Activated CD4-positive, CD25-positive, alpha-beta regulatory T cell treated with anti-CD3 and anti-CD28 coated beads, Interleukin-2, amount 50 U/mL, for 16 hours (primary cell): ENCODE measurements around the gene TCP1.
"Not testable (repeated sequence)": the region's sequence is repeated elsewhere in the genome, so short reads cannot be mapped to it uniquely, and the experiment has no call there.

ENCODE experiments used
- DNase-seq: peaks from one replicate; pipeline ENCODE4 v3.0.0-alpha.2; 2020; ENCODE audit warnings: low read depth, low spot score

TCP1 gene

DNA sequence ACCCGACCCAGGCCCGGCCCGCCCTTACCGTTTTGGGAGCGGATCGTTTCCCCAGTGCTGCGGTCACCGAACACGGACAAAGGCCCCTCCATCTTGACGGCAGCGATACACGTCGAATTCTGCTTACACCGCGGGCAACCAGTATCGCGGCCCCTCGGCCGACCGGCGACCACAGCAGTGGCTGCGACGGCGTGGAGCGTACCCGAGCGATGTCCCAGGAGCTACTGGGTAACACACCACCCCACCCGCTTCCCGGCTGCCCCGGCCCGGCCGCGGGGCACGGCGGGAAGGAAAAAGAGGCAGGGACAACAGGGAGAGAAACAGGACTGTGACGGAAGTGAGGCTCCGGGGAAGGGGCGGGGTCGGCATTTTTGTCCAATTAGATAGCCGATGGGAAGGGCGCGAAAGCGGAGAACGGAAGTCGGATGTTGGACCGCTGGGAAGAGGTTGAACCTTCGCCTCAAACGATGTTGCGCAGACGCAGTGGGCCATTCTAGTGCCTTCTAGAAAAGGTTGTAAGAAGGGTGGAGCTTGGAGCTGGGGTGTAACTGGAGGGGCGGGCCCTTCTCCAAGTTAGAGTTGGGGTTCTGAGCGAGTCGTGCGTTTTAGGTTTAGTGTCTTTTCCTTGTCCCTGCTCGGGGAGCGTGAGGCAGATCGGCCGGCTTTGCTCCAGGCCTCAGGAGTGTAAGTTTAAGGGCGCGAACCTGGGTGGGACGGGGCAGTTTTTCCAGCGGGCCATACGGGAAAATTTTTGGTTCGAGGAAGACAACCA is at the start of gene TCP1:
TSS of gene TCP1 (minus strand) at position 226 of the 772 bp plus-strand sequence. CDS start at position 92, 134 bp downstream.
- peak; percentile 100 for DNase-seq

- DNase-seq = no peak
Observed at GRCh38 chr6:159838020-159838744, 48.8 kb upstream of the TCP1 start.

DNA sequence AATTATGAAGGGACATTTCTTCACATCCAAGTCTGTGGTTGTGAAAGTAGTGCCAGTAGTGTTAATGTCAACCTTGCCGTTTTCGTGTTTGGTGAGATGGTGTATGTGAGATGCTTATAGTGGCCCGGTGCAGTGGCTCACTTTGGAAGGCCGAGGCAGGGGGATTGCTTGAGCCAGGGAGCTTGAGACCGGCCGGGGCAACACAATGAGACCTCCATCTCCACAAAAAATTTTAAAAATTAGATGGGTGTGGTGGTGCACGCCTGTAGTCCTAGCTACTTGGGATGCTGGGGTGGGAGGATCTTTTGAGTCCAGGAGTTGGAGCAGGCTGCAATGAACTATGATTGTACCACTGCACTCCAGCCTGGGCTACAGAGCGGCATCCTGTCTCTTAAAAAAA is 48.1 kb upstream of the TCP1 start:
- no peak for DNase-seq

GRCh38 chr6:159836718-159837490 is 47.5 kb upstream of the TCP1 start:
- no peak for DNase-seq

DNA sequence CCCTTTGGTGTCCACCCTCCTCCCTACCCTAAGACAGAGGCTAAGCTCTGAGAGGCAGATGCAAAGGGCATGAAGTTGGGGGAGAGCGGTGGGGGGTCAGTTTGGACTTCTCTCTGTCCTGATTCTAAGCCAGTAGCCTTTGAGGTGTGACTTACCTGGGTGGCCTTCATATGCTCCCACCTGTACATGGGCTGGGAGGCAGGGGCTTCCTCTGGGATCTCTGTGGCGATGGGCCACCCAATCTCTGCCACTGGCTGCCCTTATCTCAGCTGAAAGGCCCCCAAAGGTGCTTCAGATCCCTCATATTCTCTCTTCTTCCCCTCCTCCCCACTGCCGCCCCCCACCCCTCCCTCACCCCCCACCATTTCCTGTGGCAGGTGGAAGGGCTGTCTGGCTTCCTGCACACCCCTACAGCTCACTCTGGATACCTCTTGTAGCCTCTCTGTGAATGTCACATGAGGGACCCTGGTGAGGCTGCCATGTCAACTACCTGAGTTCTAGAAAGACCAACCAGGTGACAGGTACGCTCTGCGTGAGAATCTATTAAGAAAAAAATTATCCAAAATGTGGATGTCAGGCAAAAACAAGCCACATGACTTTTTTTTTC is 44.7 kb upstream of the TCP1 start:
- no peak for DNase-seq

DNA sequence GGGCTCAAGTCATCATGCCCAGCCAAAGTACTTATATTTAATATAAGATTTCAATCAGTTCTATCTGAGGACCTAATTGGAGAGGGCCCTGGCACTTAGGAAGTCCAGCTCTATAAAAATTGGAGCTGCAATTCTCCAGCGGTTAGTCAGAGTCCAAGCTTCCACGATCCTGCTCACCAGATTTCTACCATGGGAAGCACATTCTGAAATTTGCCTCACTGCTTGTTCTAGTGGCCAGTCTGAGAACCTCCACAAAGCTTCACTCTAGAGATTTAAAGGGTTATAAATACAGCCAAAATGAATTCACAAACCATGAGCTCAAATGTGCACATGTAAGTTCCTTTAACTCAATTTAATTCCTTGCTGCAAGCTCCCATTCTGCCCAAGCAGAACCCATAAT is 44.2 kb upstream of the TCP1 start:
- DNase-seq = no peak

DNA sequence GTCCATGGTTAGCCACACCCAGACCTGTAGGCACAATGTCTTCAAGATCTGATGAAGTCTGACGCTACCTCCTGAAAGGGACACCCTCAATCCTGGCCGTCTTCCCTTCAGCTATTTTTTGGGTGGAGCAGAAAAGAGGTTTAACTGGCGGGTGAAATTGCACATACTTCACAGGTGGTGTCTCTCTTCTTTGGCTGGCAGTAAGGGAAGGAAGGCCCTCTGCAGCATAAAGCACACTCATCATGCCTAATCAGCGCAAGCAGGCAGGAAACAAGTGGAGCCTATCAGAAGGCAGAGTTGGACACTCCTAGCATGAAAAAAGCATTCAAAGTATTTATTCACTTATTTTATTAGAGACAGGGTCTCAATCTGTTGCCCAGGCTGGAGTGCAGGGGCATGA is 43.5 kb upstream of the TCP1 start:
- no peak for DNase-seq

GRCh38 chr6:159831373-159831679 is 41.9 kb upstream of the TCP1 start:
- no peak for DNase-seq

DNA sequence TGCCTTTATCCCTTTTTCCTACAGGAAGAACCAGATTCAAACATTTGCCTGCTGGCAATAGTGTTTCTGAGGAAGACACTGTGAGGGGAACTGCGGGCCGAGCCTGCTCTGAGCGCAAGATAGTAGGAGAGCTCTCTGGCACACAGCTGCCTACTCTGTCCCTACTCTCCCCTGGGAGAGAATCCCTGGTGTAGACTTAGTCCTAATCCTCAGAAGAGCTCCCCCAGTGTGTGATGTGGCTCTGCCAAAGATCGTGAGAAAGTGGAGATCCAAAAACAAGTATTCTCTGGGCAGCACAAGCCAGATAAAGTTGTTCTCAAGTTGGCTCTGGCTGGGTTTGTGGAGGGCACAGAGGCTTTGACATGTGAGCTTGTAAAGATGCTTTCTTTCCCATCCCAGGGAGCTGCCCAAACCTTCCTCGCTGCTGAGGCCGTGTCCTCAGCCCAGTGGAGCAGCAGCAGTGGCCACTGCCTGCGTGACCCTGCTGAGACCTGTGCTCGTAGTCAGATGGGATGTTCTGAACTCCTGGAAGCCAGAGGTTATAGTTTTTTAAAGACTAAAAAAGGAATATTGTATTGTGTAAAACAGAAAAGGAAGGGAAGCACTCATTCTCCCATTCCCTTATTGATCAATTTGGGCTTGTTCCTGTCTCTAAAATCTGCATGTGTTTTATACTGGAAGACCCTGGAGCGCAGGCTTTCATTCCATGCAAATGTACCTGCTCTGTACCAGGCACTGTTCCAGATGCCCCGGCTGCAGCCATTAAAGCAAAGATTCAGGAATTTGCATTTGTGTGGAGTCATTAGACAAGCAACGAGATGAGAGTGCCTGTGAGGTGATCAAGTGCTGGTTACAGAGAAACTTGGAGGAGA is 41.3 kb upstream of the TCP1 start:
- DNase-seq = no peak

- no peak for DNase-seq
Observed at GRCh38 chr6:159829526-159829925, 40.1 kb upstream of the TCP1 start.

GRCh38 chr6:159828074-159828473 is 38.7 kb upstream of the TCP1 start:
- no peak for DNase-seq

DNA sequence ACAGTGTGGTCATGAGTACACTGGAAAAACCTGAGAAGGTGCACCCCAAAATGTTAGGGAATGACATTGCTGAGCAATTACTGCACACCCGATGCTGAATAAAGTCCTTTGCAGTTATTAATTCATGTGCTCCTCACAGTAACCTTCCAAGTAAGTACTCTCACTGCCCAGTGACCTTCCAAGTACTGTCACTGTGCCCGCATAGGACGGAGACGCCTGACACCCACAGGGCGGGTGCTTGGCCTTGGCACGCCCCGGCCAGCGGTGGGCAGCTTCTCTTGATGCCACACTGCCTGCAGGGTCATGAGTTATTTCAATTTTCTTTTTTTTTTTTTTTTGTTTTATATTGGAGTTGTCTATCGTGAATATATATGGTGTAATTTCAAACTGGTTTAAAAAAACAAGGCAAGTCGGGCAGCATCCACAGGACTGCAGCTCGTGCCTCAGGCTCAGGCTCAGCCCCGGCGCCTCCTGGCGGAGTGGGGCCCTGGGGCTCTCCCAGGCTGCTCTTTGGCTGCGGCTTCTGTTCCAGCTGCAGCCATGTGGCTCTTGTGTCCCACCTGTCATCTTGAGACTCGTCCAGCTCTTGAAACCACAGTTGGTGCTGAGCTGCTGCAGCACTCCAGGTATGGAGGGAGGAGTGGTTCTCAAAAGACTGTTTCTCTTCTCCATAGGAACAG is 37.7 kb upstream of the TCP1 start:
- no peak for DNase-seq

DNA sequence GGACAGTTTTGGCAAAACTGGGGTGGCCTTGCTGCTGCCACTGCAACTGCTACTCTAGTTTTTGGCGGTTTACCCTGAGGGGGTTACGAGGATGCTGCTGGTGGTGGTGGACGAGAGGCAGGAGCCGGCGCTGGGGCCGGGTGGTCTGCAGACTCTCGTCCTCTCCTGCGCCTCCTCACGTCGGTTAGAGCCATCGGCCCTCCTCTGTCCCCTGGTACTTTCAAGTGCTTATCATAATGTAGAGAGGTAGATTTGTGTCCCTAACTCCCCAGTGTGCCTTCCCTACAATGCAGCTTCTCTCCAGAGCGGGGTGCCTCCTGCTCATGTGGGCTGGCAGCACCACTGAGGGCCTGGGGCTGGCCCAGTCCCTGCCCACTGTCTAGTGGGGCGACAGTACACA is 36.6 kb upstream of the TCP1 start:
- DNase-seq = no peak

GRCh38 chr6:159824690-159825089 is 35.3 kb upstream of the TCP1 start:
- DNase-seq = not testable (repeated sequence)

GRCh38 chr6:159823953-159824352 is 34.6 kb upstream of the TCP1 start:
- no peak for DNase-seq

GRCh38 chr6:159821726-159822125 is 32.3 kb upstream of the TCP1 start:
- no peak for DNase-seq

GRCh38 chr6:159821122-159821521 is 31.7 kb upstream of the TCP1 start:
- DNase-seq = no peak

- DNase-seq = no peak
Observed at GRCh38 chr6:159819932-159820640, 30.7 kb upstream of the TCP1 start.

GRCh38 chr6:159819098-159819497 is 29.7 kb upstream of the TCP1 start:
- no peak for DNase-seq
